ENCODE data around the gene TMEM106B.

DNA sequence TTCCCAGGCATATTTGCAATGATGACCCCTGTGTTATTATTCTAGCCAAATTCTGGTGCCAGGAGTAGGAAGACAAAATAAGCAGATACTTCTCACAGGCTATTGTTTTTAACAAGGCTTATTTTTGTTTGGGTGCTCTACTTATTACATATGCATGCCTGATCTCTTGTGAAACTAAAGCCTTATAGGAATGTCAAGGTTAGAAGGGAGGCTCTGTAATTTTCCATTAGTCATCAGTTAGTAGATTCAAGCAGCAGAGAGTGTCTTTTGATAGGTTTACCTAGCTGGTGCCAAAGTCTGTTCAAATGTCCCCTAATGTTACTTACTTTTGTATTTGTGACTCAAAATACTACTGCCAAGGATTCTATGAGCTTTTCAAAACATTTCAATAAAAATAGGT lies 11.7 kb upstream of the TMEM106B start:
- TF ChIP-seq, protein P1, sequence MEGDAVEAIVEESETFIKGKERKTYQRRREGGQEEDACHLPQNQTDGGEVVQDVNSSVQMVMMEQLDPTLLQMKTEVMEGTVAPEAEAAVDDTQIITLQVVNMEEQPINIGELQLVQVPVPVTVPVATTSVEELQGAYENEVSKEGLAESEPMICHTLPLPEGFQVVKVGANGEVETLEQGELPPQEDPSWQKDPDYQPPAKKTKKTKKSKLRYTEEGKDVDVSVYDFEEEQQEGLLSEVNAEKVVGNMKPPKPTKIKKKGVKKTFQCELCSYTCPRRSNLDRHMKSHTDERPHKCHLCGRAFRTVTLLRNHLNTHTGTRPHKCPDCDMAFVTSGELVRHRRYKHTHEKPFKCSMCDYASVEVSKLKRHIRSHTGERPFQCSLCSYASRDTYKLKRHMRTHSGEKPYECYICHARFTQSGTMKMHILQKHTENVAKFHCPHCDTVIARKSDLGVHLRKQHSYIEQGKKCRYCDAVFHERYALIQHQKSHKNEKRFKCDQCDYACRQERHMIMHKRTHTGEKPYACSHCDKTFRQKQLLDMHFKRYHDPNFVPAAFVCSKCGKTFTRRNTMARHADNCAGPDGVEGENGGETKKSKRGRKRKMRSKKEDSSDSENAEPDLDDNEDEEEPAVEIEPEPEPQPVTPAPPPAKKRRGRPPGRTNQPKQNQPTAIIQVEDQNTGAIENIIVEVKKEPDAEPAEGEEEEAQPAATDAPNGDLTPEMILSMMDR (IDR thresholded peaks at IDR 0.05 in 4 of 5, conservative IDR thresholded peaks at IDR 0.05 in 1 of 5), result no peak
- TF ChIP-seq POLR2A (IDR thresholded peaks at IDR 0.05), result no peak

All from gastrocnemius medialis (tissue), 4 donors.